ENCODE data around the gene TAF4. TPM values are rescaled to one million over a fixed set of nuclear protein-coding genes. Genes with fewer than 3 reads are reported as not detected.
"Not testable (repeated sequence)": the region's sequence is repeated elsewhere in the genome, so short reads cannot be mapped to it uniquely, and the experiment has no call there.

TAF4 gene
- total RNA-seq, 1 donor from 2014 or later, result 6.5 TPM

DNA sequence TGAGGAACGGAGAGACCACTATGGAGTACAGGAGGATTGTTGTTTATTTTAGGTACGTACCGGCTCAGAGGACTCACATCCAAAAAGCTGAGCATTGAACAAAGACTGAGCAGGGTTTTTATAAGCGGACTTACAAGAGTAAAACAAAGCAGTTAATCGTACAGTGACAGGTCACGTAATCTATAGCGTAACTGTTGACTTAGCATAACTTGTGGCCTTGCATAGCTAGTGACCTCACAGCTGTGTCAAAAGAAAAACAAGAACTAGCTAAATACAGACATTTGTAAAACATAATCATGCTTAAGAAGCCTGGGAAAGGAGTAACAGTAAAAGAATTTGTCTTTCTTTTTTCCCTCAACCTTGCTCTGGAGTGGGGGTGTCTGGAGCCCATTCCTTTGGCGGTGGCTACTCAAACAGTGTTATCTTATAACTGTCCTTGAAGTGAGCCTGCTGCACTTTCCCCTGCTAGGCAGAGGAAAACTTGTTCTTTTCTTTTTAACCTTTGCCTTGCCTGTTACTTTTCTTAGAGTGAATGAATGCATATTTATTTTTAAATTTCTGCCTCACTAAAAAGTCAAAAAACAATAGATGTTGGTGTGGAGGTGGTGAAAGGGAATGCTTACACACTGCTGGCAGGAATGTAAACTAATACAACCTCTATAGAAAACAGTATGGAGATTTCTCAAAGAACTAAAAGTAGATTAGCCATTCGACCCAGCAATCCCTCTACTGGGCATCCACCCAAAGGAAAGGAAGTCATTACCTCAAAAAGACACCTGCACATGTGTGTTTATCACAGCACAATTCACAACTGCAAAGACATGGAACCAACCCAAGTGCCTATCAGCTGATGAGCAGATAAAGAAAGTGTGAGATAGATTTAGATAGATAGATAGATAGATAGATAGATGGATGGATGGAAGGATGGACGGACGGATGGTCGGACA lies 109.0 kb downstream of the TAF4 start:
- DNase-seq (ENCODE audit: low spot score in 2 of 2) (no peak), FAIRE-seq (no peak)

DNA sequence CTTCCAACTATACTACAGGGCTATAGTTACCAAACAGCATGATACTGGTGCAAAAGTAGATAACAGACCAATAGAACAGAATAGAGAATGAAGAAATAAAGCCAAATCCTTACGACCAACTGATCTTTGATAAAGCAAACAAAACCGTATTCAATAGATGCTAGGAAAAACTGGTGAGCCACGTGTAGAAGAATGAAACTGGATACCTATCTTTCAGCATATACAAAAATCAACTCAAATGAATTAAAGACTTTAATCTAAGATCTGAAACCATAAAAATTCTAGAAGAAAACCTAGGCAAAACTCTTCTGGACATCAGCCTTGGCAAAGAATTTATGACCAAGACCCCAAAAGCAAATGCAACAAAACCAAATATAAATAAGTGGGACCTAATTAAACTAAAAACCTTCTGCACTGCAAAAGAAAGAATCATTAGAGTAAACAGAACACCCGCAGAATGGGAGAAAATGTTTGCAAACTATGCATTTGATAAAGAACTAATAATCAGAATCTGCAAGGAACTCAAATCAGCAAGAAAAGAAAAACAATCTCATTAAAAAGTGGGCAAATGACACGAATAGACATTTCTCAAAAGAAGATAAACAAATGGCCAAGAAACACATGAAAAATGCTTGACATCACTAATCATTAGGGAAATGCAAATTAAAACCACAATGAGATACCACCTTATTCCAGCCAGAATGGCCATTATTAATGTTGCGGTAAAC lies 109.8 kb downstream of the TAF4 start:
- FAIRE-seq (no peak), DNase-seq (ENCODE audit: low spot score in 2 of 2) (no peak)

DNA sequence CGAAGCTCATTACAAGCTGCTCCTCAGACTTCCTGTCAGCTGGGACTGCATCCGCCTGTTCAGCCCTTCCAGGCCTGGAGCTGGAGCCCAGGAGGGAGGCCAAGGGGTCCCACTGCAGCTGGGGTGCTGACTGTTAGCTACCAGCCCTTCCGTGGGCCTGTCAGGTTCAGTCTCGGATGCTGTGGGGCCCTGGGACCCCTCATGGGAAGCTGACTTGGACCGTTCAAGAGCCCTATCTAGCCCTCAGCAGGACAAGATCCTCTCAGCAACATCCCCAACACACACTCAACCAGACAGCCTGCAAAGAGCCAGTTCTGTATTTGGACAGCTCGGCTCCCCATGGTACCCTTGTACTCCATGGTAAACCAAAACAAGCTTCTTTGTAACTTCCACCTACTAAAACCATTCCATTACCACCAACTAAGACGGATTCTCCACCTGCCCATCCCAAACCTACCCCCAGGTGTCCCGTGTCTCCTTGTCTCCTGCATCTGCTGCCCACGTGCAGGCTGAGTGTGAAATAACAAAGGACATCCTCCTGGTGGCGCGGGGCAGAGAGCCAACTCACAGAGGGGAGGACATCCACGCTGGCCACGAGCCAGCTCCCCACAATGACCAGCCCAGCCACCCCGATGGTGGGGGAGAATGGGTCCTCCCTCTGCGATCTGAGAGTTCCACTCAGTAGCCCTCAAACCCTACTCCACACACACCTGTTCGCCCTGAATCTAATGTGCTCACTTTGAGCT lies 111.2 kb downstream of the TAF4 start:
- DNase-seq (ENCODE audit: low spot score in 2 of 2) (no peak), FAIRE-seq (no peak)

DNA sequence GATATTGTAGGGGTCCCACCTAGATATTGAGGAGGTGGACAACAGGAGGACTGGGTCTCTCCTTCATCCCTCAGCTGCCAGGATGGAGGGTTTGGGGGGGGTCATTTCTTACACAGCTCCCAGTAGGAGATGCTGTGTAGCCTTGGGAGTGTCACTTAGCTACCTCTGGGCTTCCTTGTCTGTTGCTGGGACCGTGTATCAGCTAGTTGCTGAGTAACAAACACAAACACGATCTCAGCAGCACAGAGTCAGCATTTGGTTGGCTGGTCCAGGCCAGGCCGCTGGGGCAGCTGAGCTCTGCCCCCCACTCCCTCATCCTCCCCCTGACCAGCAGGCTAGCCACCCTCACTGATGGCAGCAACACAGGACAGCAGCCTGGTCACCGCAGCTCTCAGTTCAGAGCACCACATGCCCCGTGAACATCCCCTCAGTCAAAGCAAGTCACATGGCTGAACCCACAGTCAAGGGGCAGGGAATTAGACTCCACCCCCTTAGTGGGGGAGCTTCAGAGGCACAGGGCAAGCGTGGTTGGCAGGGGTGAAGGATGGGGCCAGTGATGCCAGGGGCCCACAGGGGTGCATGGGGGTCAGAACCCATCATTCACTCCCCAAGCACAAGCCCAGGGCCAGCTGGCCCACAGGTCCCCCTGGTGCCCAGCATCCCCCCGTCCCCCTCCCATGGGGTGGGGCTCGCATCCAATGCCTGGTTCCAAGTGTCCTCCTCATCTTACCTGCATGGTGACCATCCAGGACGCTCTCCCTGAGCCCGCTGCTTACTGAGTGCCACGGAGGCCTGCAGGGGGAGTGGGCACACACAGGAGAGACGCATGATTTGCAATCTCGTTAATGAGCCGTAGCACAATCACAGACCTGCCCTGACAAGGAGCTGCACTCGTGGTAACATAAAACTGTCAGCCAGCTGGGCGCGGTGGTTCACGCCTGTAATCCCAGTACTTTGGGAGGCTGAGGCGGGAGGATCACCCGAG lies 112.4 kb downstream of the TAF4 start:
- FAIRE-seq (no peak), DNase-seq (ENCODE audit: low spot score in 2 of 2) (no peak)

DNA sequence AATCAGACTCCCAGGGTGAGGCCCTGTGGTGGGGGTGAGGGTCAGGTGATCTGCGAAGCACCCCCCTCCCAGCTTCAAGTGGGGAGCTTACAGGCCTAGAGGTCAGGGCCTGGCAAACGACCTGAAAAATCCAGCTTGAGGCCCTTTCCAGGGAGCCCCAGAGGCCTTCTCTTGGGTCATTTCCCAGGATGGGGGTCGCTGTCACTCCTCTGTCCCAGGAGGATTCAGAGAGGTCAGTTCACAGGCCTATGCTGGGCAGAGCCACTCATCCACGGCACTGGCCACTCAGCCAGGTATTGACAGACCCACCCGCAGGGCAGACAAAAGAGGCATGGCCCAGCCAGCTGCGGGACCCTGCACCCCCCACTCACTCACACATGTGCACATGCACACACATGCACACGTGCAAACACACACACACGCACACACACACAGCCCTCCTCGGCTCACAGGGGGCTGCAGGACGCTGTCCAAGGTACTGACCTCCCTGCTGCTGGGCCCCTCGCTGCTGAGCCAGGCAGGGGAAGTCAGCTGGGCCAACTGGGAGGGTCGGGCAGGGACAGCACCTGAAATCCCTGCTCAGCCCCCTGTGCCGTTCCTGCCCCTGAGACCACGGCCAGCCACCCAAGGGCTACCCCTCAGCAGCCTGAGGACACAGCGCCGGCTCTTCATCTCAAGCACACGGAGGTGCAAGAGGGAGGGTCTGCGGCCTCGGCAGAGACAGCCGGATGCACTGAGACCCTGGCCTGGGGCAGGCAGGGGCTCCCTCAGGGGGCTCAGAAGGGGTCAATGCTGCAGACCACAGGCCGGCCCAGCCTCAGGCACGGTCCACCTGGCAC lies 113.8 kb downstream of the TAF4 start:
- no peak for DNase-seq (ENCODE audit: low spot score in 2 of 2)
- no peak for FAIRE-seq

DNA sequence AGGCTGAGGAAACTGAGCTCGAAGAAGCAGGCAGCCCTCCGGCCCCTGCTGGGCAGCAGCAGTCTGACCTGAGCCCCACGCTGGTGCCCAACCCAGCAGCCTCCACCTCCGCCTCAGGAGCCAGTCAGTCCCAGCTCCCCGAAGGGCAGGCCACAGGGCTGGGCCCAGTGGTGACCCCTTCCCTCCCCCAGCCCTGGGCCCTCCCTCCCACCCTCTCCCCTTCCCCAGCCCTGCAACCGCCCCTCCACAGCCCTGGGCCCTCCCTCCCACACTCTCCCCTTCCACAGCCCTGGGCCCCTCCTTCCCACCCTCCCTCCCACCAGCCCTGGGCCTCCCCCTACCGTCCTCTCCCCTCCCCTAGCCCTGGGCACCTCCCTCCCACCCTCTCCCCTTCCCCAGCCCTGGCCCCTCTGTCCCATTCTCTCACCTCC lies 115.0 kb downstream of the TAF4 start:
- FAIRE-seq (no peak), DNase-seq (ENCODE audit: low spot score in 2 of 2) (no peak)

DNA sequence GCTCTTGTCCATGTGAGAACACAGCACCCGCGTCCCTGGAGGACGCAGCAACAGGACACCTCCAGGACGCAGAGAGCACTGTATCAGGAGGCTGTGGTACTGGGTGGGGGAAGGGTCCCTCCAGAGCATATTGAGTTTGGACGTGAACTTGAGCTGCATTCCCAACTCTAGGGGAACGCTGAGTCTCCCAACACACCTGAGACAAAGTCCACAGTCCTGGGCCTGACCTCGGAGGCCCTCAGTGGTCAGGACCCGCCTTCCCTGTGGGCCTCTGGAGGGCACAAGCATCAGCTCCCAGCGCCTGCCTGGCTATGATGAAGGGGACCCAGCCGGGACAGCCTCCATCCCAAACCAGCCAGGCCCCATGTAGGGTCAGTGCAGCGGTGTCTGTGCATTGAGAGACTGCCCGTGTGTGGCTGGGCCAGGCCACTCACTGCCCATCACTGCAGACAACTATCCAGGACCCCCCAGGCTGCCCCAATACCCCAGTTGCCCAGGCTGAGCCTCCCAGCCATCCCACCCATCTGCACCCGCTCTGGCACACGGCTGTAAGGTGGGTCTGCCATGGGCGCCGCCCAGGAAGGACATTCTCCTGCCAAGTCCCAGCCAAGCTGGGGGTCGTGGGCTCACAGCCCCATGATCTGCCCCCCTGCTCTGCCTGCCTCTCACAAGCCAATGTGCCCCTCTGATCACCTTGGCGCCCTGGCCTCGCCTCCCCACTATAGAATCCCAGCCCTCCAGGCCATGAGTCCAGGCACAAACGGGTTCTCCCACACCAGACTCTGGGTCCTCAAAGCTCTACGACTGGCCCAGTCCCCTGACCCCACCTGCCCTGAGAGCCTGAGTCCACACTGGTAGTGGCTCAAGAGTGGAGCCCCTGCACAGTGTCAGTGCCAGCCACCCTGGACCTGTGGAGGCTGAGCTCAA lies 115.7 kb downstream of the TAF4 start:
- no peak for DNase-seq (ENCODE audit: low spot score in 2 of 2)
- FAIRE-seq, result no peak

DNA sequence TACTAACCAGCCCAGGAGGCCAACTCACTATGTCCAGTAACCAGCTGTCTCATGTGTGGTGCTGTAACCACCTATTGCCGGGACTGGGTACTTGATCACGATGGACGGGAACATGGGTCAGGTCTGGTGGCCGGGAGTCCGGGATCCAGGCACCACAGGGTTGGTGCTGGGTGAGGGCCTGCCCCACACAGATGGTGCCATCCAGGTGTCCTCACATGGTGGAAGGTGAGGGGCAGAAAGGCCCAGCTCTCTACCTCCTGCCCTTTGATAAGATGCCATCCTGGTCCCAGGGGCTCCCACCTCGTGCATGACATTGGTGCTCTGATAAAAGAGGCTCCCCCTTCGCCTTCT lies 116.3 kb downstream of the TAF4 start:
- DNase-seq (ENCODE audit: low spot score in 2 of 2) (no peak), FAIRE-seq (no peak)

DNA sequence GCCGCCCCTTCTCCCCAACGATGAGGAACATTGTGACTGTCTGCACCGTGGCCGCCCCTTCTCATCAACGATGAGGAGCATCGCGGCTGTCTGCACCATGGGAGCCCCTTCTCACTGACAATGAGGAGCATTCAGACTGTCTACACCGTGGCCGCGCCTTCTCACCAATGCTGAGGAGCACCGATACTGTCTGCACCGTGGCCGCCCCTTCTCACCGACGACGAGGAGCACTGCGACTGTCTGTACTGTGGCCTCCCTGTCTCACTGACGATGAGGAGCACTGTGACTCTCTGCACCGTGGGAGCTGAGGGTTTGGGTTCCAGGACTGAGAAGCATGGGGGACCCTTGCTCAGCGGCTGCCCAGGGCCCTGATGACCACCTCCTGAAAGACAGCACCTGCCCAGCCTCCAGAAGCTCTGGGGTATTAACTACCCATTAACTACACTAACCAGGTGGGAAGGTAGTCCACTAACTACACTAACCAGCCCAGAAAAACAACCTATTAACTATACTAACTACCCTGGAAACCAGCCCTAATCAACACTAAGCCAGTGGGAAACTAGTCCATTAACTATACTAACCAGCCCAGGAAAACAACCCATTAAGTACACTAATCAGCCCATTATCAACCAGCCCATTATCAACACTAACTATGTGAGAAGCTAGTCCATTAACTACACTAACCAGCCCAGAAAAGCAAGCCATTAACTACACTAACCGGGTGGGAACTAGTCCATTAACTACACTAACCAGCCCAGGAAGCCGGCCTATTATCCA lies 116.9 kb downstream of the TAF4 start:
- no peak for DNase-seq (ENCODE audit: low spot score in 2 of 2)
- FAIRE-seq, result no peak

DNA sequence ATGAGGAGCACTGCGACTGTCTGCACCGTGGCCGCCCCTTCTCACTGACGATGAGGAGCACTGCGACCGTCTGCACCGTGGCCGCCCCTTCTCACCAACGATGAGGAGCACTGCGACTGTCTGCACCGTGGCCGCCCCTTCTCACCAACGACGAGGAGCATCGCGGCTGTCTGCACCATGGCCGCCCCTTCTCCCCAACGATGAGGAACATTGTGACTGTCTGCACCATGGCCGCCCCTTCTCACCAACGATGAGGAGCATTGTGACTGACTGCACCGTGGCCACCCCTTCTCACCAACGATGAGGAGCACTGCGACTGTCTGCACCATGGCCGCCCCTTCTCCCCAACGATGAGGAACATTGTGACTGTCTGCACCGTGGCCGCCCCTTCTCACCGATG lies 117.6 kb downstream of the TAF4 start:
- not testable (repeated sequence) for DNase-seq (ENCODE audit: low spot score in 2 of 2); FAIRE-seq

DNA sequence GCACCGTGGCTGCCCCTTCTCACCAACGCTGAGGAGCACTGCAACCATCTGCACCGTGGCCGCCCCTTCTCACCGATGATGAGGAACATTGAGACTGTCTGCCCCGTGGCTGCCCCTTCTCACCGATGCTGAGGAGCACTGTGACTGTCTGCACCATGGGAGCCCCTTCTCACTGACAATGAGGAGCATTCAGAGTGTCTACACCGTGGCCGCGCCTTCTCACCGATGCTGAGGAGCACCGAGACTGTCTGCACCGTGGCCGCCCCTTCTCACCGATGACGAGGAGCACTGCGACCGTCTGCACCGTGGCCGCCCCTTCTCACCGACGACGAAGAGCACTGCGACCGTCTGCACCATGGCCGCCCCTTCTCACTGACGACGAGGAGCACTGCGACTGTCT lies 120.2 kb downstream of the TAF4 start:
- DNase-seq (ENCODE audit: low spot score in 2 of 2); FAIRE-seq: not testable (repeated sequence)

DNA sequence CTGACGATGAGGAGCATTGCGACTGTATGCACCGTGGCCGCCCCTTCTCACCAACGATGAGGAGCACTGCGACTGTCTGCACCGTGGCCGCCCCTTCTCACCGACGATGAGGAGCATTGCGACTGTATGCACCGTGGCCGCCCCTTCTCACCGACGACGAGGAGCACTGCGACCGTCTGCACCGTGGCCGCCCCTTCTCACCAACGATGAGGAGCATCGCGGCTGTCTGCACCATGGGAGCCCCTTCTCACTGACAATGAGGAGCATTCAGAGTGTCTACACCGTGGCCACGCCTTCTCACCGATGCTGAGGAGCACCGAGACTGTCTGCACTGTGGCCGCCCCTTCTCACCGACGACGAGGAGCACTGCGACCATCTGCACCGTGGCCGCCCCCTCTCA lies 120.7 kb downstream of the TAF4 start:
- not testable (repeated sequence) for FAIRE-seq; DNase-seq (ENCODE audit: low spot score in 2 of 2)

DNA sequence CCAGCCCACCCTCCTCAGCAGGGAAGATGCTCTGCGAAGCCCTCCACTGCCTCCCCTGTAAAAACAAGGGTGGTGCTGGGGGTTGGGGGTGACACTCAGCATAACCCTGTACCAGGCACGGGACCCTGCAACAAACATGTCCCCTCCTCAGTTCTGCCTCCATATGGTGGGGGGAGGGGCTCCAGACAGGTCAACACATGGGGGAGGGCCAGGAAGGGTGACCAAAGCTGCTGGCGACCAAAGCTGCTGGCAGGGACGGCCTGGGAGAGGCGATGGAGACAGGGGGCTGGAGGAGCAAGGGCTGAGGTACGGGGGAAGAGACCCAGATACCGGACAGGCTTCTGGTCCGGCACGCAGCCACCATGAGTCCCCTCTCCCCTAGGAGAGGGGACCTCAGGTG lies 123.2 kb downstream of the TAF4 start:
- no peak for FAIRE-seq
- no peak for DNase-seq (ENCODE audit: low spot score in 2 of 2)

DNA sequence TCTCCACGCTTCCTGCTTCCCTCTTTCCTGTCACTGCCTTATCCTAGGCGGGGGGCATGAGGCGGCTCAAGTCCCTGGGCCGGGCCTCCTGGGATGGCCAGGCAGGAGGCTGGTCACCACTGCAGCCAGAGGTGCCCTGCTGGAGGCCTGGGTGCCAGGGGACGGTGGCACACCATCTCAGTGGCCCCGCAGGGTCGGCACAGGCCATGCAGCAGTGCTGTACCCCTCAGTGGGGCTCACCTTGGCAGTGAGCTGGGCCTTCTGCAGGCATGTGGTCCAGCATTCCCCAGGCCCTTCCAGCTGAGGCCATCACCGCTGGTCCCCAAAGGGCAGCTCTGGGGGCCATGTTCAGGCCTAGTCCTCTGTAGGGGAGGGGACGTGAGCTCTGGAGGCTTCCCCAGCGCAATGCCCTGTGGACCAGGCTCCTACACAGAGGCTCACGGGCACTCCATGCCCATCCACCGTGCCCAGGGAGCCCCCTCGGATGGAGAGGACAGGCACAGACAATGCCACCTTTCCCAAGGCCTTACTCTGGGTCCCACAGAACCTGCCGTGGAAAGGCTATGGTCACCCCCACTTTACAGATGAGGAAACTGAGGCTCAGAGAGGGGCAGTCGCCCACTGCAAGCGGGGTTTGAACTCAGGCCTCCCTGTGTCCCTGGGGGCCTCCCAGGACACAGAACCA lies 123.8 kb downstream of the TAF4 start:
- FAIRE-seq (no peak), DNase-seq (ENCODE audit: low spot score in 2 of 2) (no peak)

DNA sequence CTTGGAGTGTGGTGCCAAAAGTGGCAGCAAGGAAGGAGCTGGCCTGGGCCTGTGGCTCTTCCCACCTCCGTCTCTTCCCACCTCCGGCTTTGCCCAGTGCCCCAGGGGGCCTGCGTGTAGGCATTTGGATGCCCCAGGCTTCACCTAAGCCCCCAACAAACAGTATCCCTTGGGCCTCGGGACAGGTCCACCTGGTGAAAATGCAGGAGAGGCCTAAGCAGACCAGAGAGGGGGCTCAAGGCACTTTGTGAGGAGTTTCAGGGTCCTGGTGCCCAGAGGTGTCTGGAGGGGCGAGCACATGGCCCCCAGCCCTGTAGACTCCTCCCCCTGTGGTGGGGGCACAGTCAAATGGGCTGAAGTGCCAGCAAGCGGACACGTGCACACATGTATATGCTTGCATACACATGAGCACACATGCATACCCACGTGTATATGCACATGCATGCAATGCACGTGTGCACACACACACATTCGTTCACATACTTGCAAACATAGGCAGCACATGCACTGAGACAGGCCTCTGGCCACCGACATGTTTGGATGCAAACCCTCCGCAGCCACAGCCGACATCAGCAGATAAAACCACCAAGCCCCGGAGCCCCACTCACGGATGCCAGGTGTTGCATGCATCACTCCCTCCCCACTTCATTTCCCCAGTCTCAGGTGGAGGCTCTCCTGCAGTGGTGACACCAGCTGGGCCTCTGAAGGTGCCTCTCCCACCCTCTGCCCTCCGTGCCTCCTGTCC lies 124.5 kb downstream of the TAF4 start:
- no peak for DNase-seq (ENCODE audit: low spot score in 2 of 2)
- FAIRE-seq, result no peak

DNA sequence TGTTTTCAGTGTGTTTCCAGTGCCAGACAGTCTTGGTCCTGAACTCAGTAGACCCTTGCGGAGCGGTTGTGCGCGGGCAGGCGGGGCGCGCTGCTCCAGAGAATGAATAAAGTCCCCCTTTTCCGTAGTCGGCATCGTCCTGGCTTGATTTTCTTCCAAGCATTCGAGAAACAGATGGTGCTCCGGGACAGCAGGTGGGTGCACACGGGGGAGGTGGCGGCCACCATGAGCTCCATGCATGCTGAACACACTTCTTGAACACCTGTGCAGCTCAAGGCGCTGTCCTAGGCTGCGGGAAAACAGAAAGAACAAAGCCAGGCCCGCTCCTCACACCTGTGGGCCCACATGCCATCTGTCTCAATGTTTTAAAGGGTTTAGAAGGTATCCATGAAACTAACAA lies 125.2 kb downstream of the TAF4 start:
- no peak for DNase-seq (ENCODE audit: low spot score in 2 of 2)
- no peak for FAIRE-seq

Measured in frontal cortex (tissue), 4 donors.